WTC11 (cell line): ENCODE measurements around the gene HOXA7. TPM values are rescaled to one million over a fixed set of nuclear protein-coding genes. Genes with fewer than 3 reads are reported as not detected.

Experiments
- ATAC-seq: fragments of 200-7000 bp; cut with Tn5 transposase; 2 replicates; pipeline ENCODE4 v1.10.0; 2021; ENCODE audit warnings: mild to moderate bottlenecking, moderate library complexity
- CTCF ChIA-PET: fragments of 300-600 bp; sonication (Branson Sonifier 250); formaldehyde crosslinking; loops from one replicate; lab custom pipeline; 2021; ENCODE audit warnings: antibody characterized with exemption; lab: Charles Lee
- POLR2A ChIA-PET: fragments of 350-600 bp; sonication (Branson Sonifier 250); formaldehyde crosslinking; loops from one replicate; lab custom pipeline; 2021; ENCODE audit warnings: antibody characterized with exemption; lab: Charles Lee
- DNase-seq: peaks from one replicate; pipeline ENCODE4 v3.0.0; 2021; ENCODE audit warnings: low spot score
- H3K27ac Mint-ChIP-seq: 2 replicates; pipeline ENCODE4 v1.8.0; 2021; ENCODE audit warnings: mixed read lengths
- H3K27me3 Mint-ChIP-seq: 2 replicates; pipeline ENCODE4 v1.8.0; 2021; ENCODE audit warnings: low read depth, mild to moderate bottlenecking, moderate library complexity, mixed read lengths
- H3K36me3 Mint-ChIP-seq: 2 replicates; pipeline ENCODE4 v1.8.0; 2021; ENCODE audit warnings: mixed read lengths
- H3K4me1 Mint-ChIP-seq: 2 replicates; pipeline ENCODE4 v1.8.0; 2022; ENCODE audit warnings: mixed read lengths
- H3K4me3 Mint-ChIP-seq: 2 replicates; pipeline ENCODE4 v1.8.0; 2021; ENCODE audit warnings: mild to moderate bottlenecking, moderate library complexity, mixed read lengths
- H3K9me3 Mint-ChIP-seq: 2 replicates; pipeline ENCODE4 v1.8.0; 2021; ENCODE audit warnings: mixed read lengths
- ATF1 ChIP-seq: sonication (generic); formaldehyde crosslinking; IDR thresholded peaks from 2 replicates; pipeline ENCODE4 v1.8.1; 2023; ENCODE audit warnings: mild to moderate bottlenecking, moderate library complexity, missing genetic modification reagents
- CBFB ChIP-seq: sonication (generic); formaldehyde crosslinking; IDR thresholded peaks from 2 replicates; pipeline ENCODE4 v1.8.1; 2022; ENCODE audit warnings: mild to moderate bottlenecking, low read depth, missing genetic modification reagents
- CREM ChIP-seq: sonication (generic); formaldehyde crosslinking; IDR thresholded peaks from 2 replicates; pipeline ENCODE4 v1.8.1; 2022; ENCODE audit warnings: mild to moderate bottlenecking, missing genetic modification reagents, moderate library complexity
- E2F1 ChIP-seq: sonication (generic); formaldehyde crosslinking; IDR thresholded peaks from 2 replicates; pipeline ENCODE4 v1.8.0; 2022; ENCODE audit warnings: mild to moderate bottlenecking, missing genetic modification reagents
- E2F5 ChIP-seq: sonication (generic); formaldehyde crosslinking; IDR thresholded peaks from 2 replicates; pipeline ENCODE4 v1.8.1; 2022; ENCODE audit warnings: mild to moderate bottlenecking, moderate library complexity, missing genetic modification reagents
- ETV6 ChIP-seq: sonication (generic); formaldehyde crosslinking; IDR thresholded peaks from 2 replicates; pipeline ENCODE4 v1.8.1; 2022; ENCODE audit warnings: mild to moderate bottlenecking, missing genetic modification reagents
- FOXK1 ChIP-seq: sonication (generic); formaldehyde crosslinking; IDR thresholded peaks from 2 replicates; pipeline ENCODE4 v1.8.0; 2022; ENCODE audit warnings: mild to moderate bottlenecking, moderate library complexity, missing genetic modification reagents
- FOXP4 ChIP-seq: sonication (generic); formaldehyde crosslinking; IDR thresholded peaks from 2 replicates; pipeline ENCODE4 v1.8.0; 2022; ENCODE audit warnings: mild to moderate bottlenecking, missing genetic modification reagents
- GABPB1 ChIP-seq: sonication (generic); formaldehyde crosslinking; IDR thresholded peaks from 2 replicates; pipeline ENCODE4 v1.8.1; 2023; ENCODE audit warnings: mild to moderate bottlenecking, missing genetic modification reagents
- IRF2 ChIP-seq: sonication (generic); formaldehyde crosslinking; IDR thresholded peaks from 2 replicates; pipeline ENCODE4 v1.8.0; 2022; ENCODE audit warnings: low read depth, missing genetic modification reagents, borderline replicate concordance
- KAT7 ChIP-seq: sonication (generic); formaldehyde crosslinking; IDR thresholded peaks from 2 replicates; pipeline ENCODE4 v1.8.1; 2023; ENCODE audit warnings: missing genetic modification reagents, mild to moderate bottlenecking, borderline replicate concordance
- MAX ChIP-seq: sonication (generic); formaldehyde crosslinking; IDR thresholded peaks from 2 replicates; pipeline ENCODE4 v1.8.0; 2022; ENCODE audit warnings: mild to moderate bottlenecking, missing genetic modification reagents
- NR2C2 ChIP-seq: sonication (generic); formaldehyde crosslinking; IDR thresholded peaks from 2 replicates; pipeline ENCODE4 v1.8.0; 2022; ENCODE audit warnings: mild to moderate bottlenecking, missing genetic modification reagents
- SP1 ChIP-seq: sonication (generic); formaldehyde crosslinking; conservative IDR thresholded peaks from 2 replicates; pipeline ENCODE4 v1.8.1; 2022; ENCODE audit warnings: missing genetic modification reagents
- TEAD1 ChIP-seq: sonication (generic); formaldehyde crosslinking; IDR thresholded peaks from 2 replicates; pipeline ENCODE4 v1.8.0; 2022; ENCODE audit warnings: mild to moderate bottlenecking, missing genetic modification reagents
- USF2 ChIP-seq: sonication (generic); formaldehyde crosslinking; IDR thresholded peaks from 2 replicates; pipeline ENCODE4 v1.8.1; 2023; ENCODE audit warnings: mild to moderate bottlenecking, missing genetic modification reagents, moderate library complexity
- ZBTB43 ChIP-seq: sonication (generic); formaldehyde crosslinking; IDR thresholded peaks from 2 replicates; pipeline ENCODE4 v1.8.1; 2023; ENCODE audit warnings: mild to moderate bottlenecking, missing genetic modification reagents
- ZNF138 ChIP-seq: sonication (generic); formaldehyde crosslinking; conservative IDR thresholded peaks from 2 replicates; pipeline ENCODE4 v1.8.1; 2022; ENCODE audit warnings: mild to moderate bottlenecking, moderate library complexity, missing genetic modification reagents
- ZNF232 ChIP-seq: sonication (generic); formaldehyde crosslinking; IDR thresholded peaks from 2 replicates; pipeline ENCODE4 v1.8.0; 2022; ENCODE audit warnings: mild to moderate bottlenecking, missing genetic modification reagents
- ZNF263 ChIP-seq: sonication (generic); formaldehyde crosslinking; IDR thresholded peaks from 2 replicates; pipeline ENCODE4 v1.8.1; 2022; ENCODE audit warnings: low read depth, mild to moderate bottlenecking, moderate library complexity, missing genetic modification reagents
- ZNF317 ChIP-seq: sonication (generic); formaldehyde crosslinking; IDR thresholded peaks from 2 replicates; pipeline ENCODE4 v1.8.1; 2023; ENCODE audit warnings: low read depth, mild to moderate bottlenecking, moderate library complexity, missing genetic modification reagents, borderline replicate concordance
- ZNF396 ChIP-seq: fragments of 250-450 bp; sonication (Bioruptor Pico); IDR thresholded peaks from 2 replicates; pipeline ENCODE4 v1.8.0; 2021; ENCODE audit warnings: mild to moderate bottlenecking, moderate library complexity, borderline replicate concordance
- ZNF416 ChIP-seq: fragments of 250-450 bp; sonication (Bioruptor Pico); IDR thresholded peaks from 2 replicates; pipeline ENCODE4 v1.9.0; 2021; ENCODE audit warnings: mild to moderate bottlenecking, inconsistent platforms
- total RNA-seq: library from RNA; stranded (reverse); gene quantifications from 3 replicates; pipeline ENCODE4 v1.2.3, GENCODE V29; 2021

HOXA7 gene
- total RNA-seq, 1 experiment from 2014 or later: not detected

GRCh38 chr7:27171637-27172314 lies 15.3 kb upstream of the HOXA7 start:
- no peak for ATAC-seq
- POLR2A ChIA-PET: no interaction called here
- H3K9me3 Mint-ChIP-seq: no peaks in the 10 kb centered on the region
- H3K36me3 Mint-ChIP-seq: 0 out of 2 replicates have a peak, but pooled peaks cover 2% of the 10 kb centered on the region
- peaks cover 99% of the 10 kb centered on the region for H3K27me3 Mint-ChIP-seq
- TF ChIP-seq IRF2 (no peak), TEAD1 (CRISPR knock-in tag) (no peak), ZNF138 (CRISPR knock-in tag) (no peak), CREM (no peak), E2F5 (no peak), GABPB1 (CRISPR knock-in tag) (no peak), ATF1 (no peak), ZNF232 (CRISPR knock-in tag) (no peak), MAX (CRISPR knock-in tag) (no peak), ZBTB43 (no peak), FOXK1 (CRISPR knock-in tag) (no peak), ETV6 (CRISPR knock-in tag) (no peak), KAT7 (CRISPR knock-in tag) (no peak), E2F1 (CRISPR knock-in tag) (no peak), SP1 (no peak), NR2C2 (CRISPR knock-in tag) (no peak), ZNF396 (CRISPR knock-in tag) (no peak), USF2 (no peak)
- TF ChIP-seq, all 79 proteins: peak for 0
- Mint-ChIP-seq H3K27ac (no peak overlapping the region), H3K4me1 (peaks cover 25% of the 10 kb centered on the region), H3K4me3 (no peak overlapping the region)
- DNase-seq: no peak
- CTCF ChIA-PET: interaction anchor here (1.1 to 3.7 kb wide), 2 partner anchors 8 to 11 kb away, joined by 5 to 22 read pairs; no protein-coding TSS in a partner anchor

GRCh38 chr7:27171325-27171636 lies 14.8 kb upstream of the HOXA7 start:
- Mint-ChIP-seq H3K27me3 (peaks cover 99% of the 10 kb centered on the region), H3K4me1 (peaks cover 25% of the 10 kb centered on the region), H3K4me3 (no peak overlapping the region), H3K27ac (no peak overlapping the region), H3K36me3 (0 out of 2 replicates have a peak, but pooled peaks cover 2% of the 10 kb centered on the region), H3K9me3 (no peaks in the 10 kb centered on the region)
- POLR2A ChIA-PET: no interaction called here
- no peak for ATAC-seq
- TF ChIP-seq ZNF416 (CRISPR knock-in tag): no peak
- TF ChIP-seq ZNF263 (CRISPR knock-in tag): no peak
- TF ChIP-seq FOXP4 (CRISPR knock-in tag): no peak
- no peak for TF ChIP-seq ZNF317 (CRISPR knock-in tag)
- no peak for TF ChIP-seq E2F1 (CRISPR knock-in tag)
- TF ChIP-seq CBFB (CRISPR knock-in tag): no peak
- CTCF ChIA-PET: interaction anchor here (1.1 to 3.7 kb wide), 2 partner anchors 8 to 10 kb away, joined by 5 to 22 read pairs; no protein-coding TSS in a partner anchor
- DNase-seq: no peak
